EL (cell line): Measurements from ENCODE around the gene TALDO1.
"Not testable (repeated sequence)": the region's sequence is repeated elsewhere in the genome, so short reads cannot be mapped to it uniquely, and the experiment has no call there.

Experiments
- DNase-seq: peaks from one replicate; pipeline ENCODE4 v3.0.0-alpha.2; 2016

Gene TALDO1

GRCh38 chr11:719214-720016 is 27.8 kb upstream of the TALDO1 start:
- no peak for DNase-seq

GRCh38 chr11:720017-720641 is 27.1 kb upstream of the TALDO1 start:
- DNase-seq, result no peak

GRCh38 chr11:720642-721246 is 26.5 kb upstream of the TALDO1 start:
- peak; percentile 43 for DNase-seq

- no peak for DNase-seq
Observed at GRCh38 chr11:721247-721740, 26.0 kb upstream of the TALDO1 start.

GRCh38 chr11:721741-722345 is 25.4 kb upstream of the TALDO1 start:
- no peak for DNase-seq

GRCh38 chr11:722346-722811 is 24.9 kb upstream of the TALDO1 start:
- no peak for DNase-seq

GRCh38 chr11:723120-723883 is 24.0 kb upstream of the TALDO1 start:
- DNase-seq, result peak; percentile 53

DNA sequence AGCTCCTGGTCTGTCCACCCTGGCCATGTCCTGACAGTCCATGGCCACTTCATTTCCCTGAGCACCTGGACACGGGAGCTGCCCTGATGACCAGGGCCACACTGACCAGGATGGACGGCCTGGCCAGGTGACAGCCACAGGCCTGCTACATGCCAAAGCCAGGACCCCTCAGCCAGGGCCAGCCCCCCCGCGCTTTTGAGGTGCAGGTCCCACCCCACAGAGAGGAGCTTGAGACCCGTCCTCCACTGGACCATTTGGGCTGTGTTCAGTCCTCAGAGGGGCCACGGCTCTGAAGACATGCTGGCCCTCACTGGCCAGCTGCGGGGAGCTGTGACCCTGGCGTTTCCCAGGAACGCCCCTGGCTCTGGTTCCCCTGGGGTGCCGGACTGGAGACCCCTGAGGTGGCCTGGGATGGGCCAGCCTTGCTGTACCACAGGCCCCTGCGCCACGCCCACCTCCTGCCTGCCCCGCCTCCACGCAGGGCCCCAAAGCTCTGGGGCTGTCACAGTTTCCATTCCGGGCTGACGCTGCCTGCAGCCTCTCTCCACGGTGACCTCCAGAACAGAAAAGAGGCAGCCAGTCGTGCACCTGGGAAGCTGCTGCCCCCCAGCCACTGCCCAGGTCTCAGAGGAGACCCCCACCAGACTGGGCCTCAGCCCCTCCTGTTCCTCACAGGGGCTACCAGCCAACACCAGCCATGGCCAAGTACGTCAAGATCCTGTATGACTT is 23.1 kb upstream of the TALDO1 start:
- DNase-seq, result no peak

DNA sequence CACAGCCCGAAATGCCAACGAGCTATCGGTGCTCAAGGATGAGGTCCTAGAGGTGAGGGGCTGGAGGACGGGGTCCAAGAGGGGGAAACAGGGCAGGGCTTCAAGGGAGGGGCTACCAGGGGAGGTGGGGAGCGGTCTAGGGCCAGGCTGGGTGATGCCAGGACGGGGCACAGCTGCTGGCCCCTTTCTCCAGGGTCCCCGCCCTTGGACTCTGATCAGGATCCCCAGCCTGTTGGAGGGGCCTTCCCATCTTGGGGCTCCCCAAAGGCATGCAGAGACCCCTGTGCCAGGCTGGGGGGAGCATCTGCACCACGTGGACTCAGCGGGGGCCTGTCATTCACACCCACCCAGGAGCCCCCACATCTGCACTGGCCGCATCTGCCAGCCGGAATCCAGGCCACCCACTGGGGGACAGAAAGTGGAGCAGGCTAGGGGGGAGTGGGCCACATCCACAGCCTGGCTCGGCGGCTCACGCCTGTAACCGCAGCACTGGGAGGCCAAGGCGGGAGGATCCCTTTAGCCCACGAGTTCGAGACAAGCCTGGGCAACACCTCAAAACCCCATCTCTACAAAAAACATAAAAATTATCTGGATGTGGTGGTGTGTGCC is 22.4 kb upstream of the TALDO1 start:
- no peak for DNase-seq

DNA sequence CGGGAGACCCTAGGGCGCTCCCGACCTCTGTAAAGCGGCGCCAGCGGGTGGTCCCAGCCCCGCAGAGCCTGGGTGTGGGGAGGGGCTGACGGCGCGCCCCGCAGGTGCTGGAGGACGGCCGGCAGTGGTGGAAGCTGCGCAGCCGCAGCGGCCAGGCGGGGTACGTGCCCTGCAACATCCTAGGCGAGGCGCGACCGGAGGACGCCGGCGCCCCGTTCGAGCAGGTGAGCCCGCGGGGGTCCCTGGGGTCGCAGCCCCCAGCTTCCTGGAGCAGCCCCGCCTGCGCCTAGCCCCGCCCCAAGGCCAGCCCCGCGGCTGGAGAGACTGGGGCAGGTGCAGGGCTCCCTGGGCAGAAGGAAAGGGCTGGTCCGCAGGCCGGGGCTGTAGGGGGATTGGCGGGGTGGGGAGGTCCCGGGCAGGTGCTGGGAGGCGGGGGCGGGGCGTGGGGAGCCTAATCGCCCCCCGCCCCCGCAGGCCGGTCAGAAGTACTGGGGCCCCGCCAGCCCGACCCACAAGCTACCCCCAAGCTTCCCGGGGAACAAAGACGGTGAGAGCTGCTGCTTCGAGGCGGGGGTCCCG is 21.6 kb upstream of the TALDO1 start:
- no peak for DNase-seq

- no peak for DNase-seq
Observed at GRCh38 chr11:726278-727220, 20.7 kb upstream of the TALDO1 start.

DNA sequence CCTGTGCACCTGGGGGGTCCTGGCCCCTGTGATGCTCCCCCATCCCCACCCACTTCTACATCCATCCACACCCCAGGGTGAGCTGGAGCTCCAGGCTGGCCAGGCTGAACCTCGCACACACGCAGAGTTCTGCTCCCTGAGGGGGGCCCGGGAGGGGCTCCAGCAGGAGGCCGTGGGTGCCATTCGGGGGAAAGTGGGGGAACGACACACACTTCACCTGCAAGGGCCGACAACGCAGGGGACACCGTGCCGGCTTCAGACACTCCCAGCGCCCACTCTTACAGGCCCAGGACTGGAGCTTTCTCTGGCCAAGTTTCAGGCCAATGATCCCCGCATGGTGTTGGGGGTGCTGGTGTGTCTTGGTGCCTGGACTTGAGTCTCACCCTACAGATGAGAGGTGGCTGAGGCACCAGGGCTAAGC is 20.0 kb upstream of the TALDO1 start:
- DNase-seq, result no peak

DNA sequence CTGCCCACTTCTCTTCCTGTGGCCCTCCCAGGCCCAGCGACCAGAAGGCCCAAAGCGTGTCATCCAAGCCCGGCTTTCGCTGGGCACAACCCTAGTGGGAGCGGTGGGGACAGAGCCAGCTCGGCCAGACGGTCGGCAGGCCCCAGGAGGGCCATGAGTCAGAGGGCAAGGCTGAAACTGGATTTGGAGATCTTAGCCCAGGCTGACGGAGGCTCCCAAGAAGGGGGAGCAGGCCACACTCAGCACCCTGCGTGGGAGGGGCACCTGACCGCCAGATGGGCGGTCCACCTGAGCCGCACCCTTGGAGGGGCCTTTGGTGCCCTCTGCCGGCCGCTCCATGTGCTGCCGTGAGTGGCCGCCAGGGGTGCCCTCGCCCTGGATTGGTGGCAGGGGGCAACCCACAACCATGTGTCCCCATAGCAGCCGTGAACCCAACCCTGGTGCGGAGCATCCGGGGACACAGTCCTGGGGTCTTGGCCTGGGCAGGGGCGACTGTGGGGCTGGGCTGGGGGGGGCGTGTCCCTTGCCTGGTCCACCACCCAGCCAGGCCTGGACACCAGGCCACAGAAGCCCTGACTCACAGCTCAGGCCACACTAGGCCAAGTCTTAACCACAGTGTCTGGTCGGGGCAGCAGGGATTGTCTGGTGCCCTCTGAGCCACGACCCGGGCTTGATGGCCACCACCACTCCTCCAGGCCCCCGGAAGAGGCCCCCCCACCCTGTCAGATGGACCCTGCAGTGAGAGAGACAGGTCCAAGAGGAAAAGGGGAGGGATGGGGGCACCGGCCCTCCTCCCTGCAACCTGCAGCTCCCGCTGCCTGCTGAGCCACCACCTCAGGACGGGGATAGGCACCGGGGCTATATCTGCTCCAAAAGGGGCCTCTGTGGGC is 19.2 kb upstream of the TALDO1 start:
- peak; percentile 95 for DNase-seq

- DNase-seq, result no peak
Observed at GRCh38 chr11:728901-729491, 18.3 kb upstream of the TALDO1 start.

GRCh38 chr11:729492-730074 is 17.7 kb upstream of the TALDO1 start:
- no peak for DNase-seq

GRCh38 chr11:733072-733471 is 14.2 kb upstream of the TALDO1 start:
- no peak for DNase-seq

GRCh38 chr11:734541-734940 is 12.7 kb upstream of the TALDO1 start:
- DNase-seq, result not testable (repeated sequence)

GRCh38 chr11:737366-737765 is 9.9 kb upstream of the TALDO1 start:
- DNase-seq, result no peak
